ENCODE data around the gene MGAM2.
A peak's percentile ranks its signal among the peaks of the same experiment; 100 is the strongest.
"Not testable (repeated sequence)": the region's sequence is repeated elsewhere in the genome, so short reads cannot be mapped to it uniquely, and the experiment has no call there.

Gene MGAM2

GRCh38 chr7:142111499-142111898 lies at the start of gene MGAM2:
Gene MGAM2 (plus strand): TSS chr7:142111718. CDS start chr7:142116874, 5,156 bp downstream.
- Mint-ChIP-seq H3K4me1 (ENCODE audit: low read depth) (peaks cover 25% of the 10 kb centered on the region), H3K9me3 (no peaks in the 10 kb centered on the region), H3K36me3 (ENCODE audit: low read depth) (no peaks in the 10 kb centered on the region), H3K27me3 (peaks cover 4% of the 10 kb centered on the region), H3K27ac (peak within 1 kb of the TSS; percentile 39), H3K4me3 (no peak within 1 kb of the TSS)
- intact Hi-C loops (cut with micrococcal nuclease), result no loop called here

DNA sequence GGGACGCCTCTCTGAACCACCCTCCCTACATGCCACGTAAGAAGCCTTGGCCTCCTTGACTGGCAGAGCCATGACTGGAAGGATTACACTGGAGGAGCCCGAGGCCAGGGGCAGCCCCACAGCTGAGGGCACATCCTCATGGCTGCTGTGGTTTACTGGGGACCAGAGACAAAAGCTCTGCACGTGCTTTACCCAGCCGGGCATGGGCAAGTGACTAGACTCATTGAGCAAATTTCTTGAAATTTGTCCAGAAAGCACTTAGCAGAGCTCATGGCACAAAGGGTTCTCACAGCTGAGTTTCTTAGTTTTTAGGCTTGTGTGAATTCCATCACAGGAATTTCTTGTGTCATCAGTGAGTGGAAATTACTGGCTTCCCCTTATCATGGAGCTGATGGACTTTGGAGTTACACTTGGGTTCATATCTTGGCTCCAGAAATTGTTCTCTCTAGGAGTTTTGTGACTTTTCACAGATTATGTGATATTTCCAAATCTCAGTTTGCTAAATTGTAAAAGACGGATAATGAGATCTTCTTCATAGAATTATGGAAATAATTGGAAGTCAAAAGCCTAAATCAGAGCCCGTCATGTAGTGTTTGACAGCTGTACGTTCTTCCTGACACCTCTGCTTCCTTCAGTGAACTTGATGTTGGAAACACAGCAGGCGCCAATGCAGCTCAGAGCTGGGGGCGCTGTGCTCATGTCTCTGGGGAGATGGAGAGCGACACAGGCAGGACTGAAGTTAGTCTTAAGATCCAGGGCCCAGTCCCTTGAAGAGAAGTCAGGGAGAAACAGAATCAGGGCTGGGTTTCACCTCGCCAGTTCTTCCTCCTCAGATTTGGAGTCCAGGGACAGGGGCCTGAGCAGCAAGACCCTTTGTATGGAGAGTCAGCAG lies 47.7 kb upstream of the MGAM2 start:
- Mint-ChIP-seq H3K4me1 (ENCODE audit: low read depth) (no peaks in the 10 kb centered on the region), H3K36me3 (ENCODE audit: low read depth) (no peaks in the 10 kb centered on the region), H3K27me3 (peaks cover 3% of the 10 kb centered on the region), H3K9me3 (no peaks in the 10 kb centered on the region), H3K4me3 (no peak overlapping the region), H3K27ac (no peak overlapping the region)
- intact Hi-C loops (cut with micrococcal nuclease), result no loop called here

- intact Hi-C loops (cut with micrococcal nuclease), result no loop called here
- Mint-ChIP-seq H3K9me3 (no peaks in the 10 kb centered on the region), H3K36me3 (ENCODE audit: low read depth) (no peaks in the 10 kb centered on the region), H3K27me3 (no peaks in the 10 kb centered on the region), H3K27ac (no peak overlapping the region), H3K4me1 (ENCODE audit: low read depth) (peaks cover 5% of the 10 kb centered on the region), H3K4me3 (no peak overlapping the region)
Observed at GRCh38 chr7:142066536-142066935, 45.0 kb upstream of the MGAM2 start.

DNA sequence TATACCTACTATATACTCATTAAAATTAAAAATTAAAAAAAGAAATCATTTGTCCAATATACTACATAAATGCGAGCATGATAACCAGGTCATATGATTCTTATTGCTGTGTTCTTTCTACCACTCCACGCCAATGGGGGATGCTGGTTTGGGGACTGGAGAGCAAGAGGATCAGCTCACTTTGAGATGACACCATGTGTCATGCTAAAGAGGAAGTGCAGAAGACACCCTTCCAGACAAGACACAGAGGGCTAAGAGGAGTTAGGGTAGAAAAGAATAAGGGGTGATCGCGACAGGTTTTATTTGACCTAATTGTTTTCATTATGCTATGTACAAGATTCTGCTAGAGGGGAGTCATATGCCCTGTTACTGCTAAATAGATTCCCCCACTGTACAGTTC lies 33.8 kb upstream of the MGAM2 start:
- intact Hi-C loops (cut with micrococcal nuclease), result no loop called here
- Mint-ChIP-seq H3K27ac (no peak overlapping the region), H3K4me3 (no peak overlapping the region), H3K9me3 (no peaks in the 10 kb centered on the region), H3K36me3 (ENCODE audit: low read depth) (no peaks in the 10 kb centered on the region), H3K4me1 (ENCODE audit: low read depth) (peaks cover 6% of the 10 kb centered on the region), H3K27me3 (peaks cover 3% of the 10 kb centered on the region)

DNA sequence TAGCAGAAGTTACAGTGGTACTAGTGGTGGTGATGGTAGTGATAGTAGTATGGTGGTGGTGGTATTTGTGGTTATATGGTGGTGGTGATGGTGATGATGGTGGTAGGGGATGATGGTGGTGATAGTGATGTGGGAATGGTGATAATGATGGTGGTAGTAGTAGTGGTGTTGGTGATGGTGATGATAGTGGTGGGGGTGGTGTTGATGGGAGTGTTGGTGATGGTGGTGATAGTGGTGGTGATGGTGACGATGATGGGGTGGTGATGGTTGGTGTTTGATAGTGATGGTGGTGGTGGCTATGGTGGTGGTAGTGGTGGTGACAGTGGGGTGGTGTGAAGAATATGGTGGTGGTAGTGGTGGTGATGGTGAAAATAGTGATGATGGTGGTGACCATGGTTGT lies 27.9 kb upstream of the MGAM2 start:
- H3K36me3 Mint-ChIP-seq (ENCODE audit: low read depth), result no peaks in the 10 kb centered on the region
- no peaks in the 10 kb centered on the region for H3K27me3 Mint-ChIP-seq
- intact Hi-C loops (cut with micrococcal nuclease), result no loop called here
- no peak overlapping the region for H3K4me3 Mint-ChIP-seq
- no peaks in the 10 kb centered on the region for H3K9me3 Mint-ChIP-seq
- H3K27ac Mint-ChIP-seq, result no peak overlapping the region
- H3K4me1 Mint-ChIP-seq (ENCODE audit: low read depth), result peaks cover 6% of the 10 kb centered on the region

DNA sequence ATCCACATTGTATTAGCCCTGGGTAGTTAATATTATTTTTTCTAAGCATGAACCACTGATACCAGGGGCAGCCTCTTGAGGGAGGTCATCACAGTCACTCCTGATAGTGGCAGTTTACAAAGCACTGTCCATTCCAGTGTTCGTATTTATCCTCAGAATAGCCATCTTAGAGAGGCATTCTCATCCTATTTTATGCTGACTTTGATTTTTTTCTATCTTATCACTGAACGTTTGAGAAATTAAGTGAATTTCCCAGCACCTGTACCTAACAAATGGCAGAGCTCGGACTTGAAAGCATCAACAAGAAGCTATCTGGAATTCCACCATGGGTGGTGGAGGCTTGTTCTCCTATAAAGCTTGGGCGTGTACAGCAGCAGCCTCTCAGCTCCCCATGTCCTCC lies 26.1 kb upstream of the MGAM2 start:
- no peaks in the 10 kb centered on the region for H3K36me3 Mint-ChIP-seq (ENCODE audit: low read depth)
- no peak overlapping the region for H3K4me3 Mint-ChIP-seq
- no peaks in the 10 kb centered on the region for H3K27me3 Mint-ChIP-seq
- peaks cover 6% of the 10 kb centered on the region for H3K4me1 Mint-ChIP-seq (ENCODE audit: low read depth)
- intact Hi-C loops (cut with micrococcal nuclease), result no loop called here
- H3K9me3 Mint-ChIP-seq, result no peaks in the 10 kb centered on the region
- no peak overlapping the region for H3K27ac Mint-ChIP-seq

DNA sequence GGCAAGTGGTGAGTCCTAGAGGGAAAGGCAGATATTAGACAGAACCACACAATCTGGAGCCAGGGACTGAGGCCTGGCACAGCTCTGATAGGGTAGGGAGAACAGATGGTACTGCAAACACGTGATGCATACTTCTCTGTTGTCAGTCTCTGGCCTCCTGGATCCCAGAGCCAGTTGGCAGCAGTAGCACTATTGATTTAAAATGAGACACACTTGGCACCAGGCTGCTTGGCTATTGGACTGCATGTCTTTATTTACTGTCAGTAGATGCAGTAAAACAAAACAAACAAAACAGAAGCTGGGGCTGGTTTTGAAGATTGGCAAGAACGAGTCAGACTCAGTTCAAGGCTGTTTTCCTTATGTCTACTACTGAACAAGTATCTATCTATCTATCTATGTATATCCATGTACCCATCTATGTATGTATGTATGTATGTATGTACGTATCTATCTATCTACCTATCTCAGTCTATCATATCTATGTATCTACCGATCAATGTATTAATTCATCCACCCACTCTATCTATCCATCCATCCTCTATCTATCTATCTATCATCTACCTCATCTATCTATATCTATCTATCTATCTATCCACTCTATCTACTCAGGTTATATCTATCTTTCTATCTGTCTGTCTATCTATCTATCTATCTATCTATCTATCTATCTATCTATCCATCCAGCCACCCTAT lies 23.4 kb upstream of the MGAM2 start:
- Mint-ChIP-seq H3K36me3 (ENCODE audit: low read depth) (no peaks in the 10 kb centered on the region), H3K27me3 (no peaks in the 10 kb centered on the region), H3K27ac (no peak overlapping the region), H3K9me3 (no peaks in the 10 kb centered on the region), H3K4me1 (ENCODE audit: low read depth) (no peaks in the 10 kb centered on the region), H3K4me3 (no peak overlapping the region)
- intact Hi-C loops (cut with micrococcal nuclease), result no loop called here

DNA sequence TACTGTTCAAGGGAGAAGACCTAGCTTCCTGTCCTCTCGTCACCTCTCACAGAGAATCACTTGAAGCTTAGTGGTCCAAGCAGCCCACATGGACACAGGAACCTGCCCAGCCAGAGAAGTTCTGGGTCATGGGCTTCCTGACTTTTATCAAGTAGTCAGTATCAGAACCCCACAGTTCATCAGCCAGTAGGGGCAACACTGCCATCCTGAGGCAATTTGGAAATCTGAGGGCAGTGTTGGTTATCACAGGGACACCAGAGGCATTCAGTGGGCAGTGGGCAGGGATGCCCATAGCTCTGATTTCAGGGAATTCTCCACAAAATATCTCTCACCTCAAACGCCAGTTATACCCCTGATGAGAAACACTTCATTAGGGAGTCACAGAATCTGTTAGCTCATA lies 22.5 kb upstream of the MGAM2 start:
- H3K9me3 Mint-ChIP-seq, result no peaks in the 10 kb centered on the region
- no peaks in the 10 kb centered on the region for H3K4me1 Mint-ChIP-seq (ENCODE audit: low read depth)
- intact Hi-C loops (cut with micrococcal nuclease), result no loop called here
- H3K27ac Mint-ChIP-seq, result no peak overlapping the region
- no peaks in the 10 kb centered on the region for H3K36me3 Mint-ChIP-seq (ENCODE audit: low read depth)
- no peak overlapping the region for H3K4me3 Mint-ChIP-seq
- no peaks in the 10 kb centered on the region for H3K27me3 Mint-ChIP-seq

DNA sequence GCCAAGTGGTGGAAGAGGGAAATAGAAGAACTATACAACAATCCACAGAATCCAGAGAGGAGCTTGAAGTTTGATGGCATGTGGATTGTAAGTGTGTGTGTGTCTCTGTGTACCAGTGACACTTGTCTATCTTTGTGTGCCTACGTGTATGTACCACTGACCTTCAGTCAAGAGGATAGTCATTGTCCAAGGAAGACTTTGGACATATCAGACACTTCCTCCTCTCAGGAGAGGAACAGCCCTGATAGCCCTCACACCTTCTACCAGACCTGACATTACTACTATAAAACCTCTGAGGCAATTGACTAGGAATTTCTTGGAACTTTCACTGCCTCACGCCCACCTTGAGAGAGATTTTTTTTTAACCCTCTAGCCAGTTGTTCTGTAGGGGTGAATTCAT lies 19.6 kb upstream of the MGAM2 start:
- H3K4me1 Mint-ChIP-seq (ENCODE audit: low read depth), result no peaks in the 10 kb centered on the region
- no peaks in the 10 kb centered on the region for H3K36me3 Mint-ChIP-seq (ENCODE audit: low read depth)
- intact Hi-C loops (cut with micrococcal nuclease), result no loop called here
- no peak overlapping the region for H3K27ac Mint-ChIP-seq
- H3K4me3 Mint-ChIP-seq, result no peak overlapping the region
- H3K27me3 Mint-ChIP-seq, result no peaks in the 10 kb centered on the region
- no peaks in the 10 kb centered on the region for H3K9me3 Mint-ChIP-seq

GRCh38 chr7:142094861-142095260 lies 16.7 kb upstream of the MGAM2 start:
- intact Hi-C loops (cut with micrococcal nuclease), result no loop called here
- no peak overlapping the region for H3K4me3 Mint-ChIP-seq
- no peaks in the 10 kb centered on the region for H3K9me3 Mint-ChIP-seq
- H3K4me1 Mint-ChIP-seq (ENCODE audit: low read depth), result peaks cover 7% of the 10 kb centered on the region
- H3K27me3 Mint-ChIP-seq, result no peaks in the 10 kb centered on the region
- H3K27ac Mint-ChIP-seq, result no peak overlapping the region
- no peaks in the 10 kb centered on the region for H3K36me3 Mint-ChIP-seq (ENCODE audit: low read depth)

- H3K9me3 Mint-ChIP-seq, result no peaks in the 10 kb centered on the region
- intact Hi-C loops (cut with micrococcal nuclease), result no loop called here
- no peak overlapping the region for H3K27ac Mint-ChIP-seq
- H3K4me1 Mint-ChIP-seq (ENCODE audit: low read depth), result peaks cover 18% of the 10 kb centered on the region
- no peaks in the 10 kb centered on the region for H3K36me3 Mint-ChIP-seq (ENCODE audit: low read depth)
- H3K4me3 Mint-ChIP-seq, result no peak overlapping the region
- H3K27me3 Mint-ChIP-seq, result no peaks in the 10 kb centered on the region
Observed at GRCh38 chr7:142097571-142097970, 13.9 kb upstream of the MGAM2 start.

DNA sequence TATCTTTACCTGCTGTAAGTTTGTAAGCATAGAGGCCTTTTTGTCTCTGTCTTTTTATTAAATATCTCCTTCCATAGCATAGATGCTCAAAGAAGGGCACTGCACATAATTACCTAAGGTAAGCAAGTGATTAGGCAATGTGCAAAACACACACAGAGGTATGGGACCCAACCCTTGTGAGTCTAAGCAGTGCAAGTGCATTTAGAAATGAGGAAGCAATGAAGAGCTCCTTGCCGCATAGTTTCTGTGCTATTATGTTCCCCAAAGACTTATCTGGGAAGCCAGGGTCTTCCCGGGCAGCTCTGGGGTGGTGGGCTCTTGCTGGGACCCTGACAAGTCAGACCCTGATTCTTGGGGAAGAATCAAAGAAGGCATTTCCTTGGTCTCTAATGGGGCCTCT lies 13.5 kb upstream of the MGAM2 start:
- no peaks in the 10 kb centered on the region for H3K9me3 Mint-ChIP-seq
- no peak overlapping the region for H3K27ac Mint-ChIP-seq
- no peak overlapping the region for H3K4me3 Mint-ChIP-seq
- peaks cover 22% of the 10 kb centered on the region for H3K4me1 Mint-ChIP-seq (ENCODE audit: low read depth)
- intact Hi-C loops (cut with micrococcal nuclease), result no loop called here
- no peaks in the 10 kb centered on the region for H3K27me3 Mint-ChIP-seq
- H3K36me3 Mint-ChIP-seq (ENCODE audit: low read depth), result no peaks in the 10 kb centered on the region

DNA sequence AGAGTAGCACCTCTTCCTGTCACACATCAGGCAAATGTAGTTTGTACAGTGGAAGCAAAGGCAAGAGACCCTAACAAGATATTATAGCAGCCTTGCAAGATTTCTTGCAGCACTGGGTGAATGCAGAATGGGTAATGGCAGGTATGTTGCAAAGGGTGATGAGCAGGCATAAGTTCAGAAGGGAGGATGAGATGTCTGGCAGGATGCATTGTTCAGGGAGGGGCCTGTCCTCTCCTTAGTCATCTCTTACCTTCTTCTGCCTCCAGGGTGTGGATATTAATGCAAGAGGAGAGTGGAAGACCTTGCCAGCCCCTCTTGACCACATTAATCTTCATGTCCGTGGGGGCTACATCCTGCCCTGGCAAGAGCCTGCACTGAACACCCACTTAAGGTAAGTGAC lies 12.2 kb upstream of the MGAM2 start:
- intact Hi-C loops (cut with micrococcal nuclease); H3K36me3 Mint-ChIP-seq (ENCODE audit: low read depth); H3K27me3 Mint-ChIP-seq; H3K4me3 Mint-ChIP-seq; H3K9me3 Mint-ChIP-seq; H3K27ac Mint-ChIP-seq: not testable (repeated sequence)
- peaks cover 32% of the 10 kb centered on the region for H3K4me1 Mint-ChIP-seq (ENCODE audit: low read depth)

DNA sequence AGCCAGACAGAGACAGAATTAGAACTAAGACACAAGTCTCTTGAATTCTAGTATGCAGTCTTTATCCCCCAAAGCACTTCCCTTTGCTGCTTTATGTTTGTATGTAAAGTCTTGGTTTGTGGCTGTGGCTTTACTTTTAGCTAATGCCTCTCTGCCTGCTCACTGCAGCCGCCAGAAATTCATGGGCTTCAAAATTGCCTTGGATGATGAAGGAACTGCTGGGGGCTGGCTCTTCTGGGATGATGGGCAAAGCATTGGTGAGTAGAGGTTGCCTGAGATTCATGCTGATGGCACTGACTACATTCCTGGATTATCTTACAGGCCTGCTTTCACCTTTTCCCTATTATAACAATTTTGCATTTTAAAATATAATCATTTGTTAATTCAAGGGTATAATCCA lies 10.9 kb upstream of the MGAM2 start:
- Mint-ChIP-seq H3K9me3 (no peaks in the 10 kb centered on the region), H3K36me3 (ENCODE audit: low read depth) (no peaks in the 10 kb centered on the region), H3K4me3 (no peak overlapping the region), H3K27ac (no peak overlapping the region), H3K4me1 (ENCODE audit: low read depth) (peaks cover 45% of the 10 kb centered on the region), H3K27me3 (no peaks in the 10 kb centered on the region)
- intact Hi-C loops (cut with micrococcal nuclease), result loop anchor here (10.0 kb wide), 1 partner anchor 126 kb away; the partner anchor contains the start of gene TAS2R38
